Activated naive CD8-positive, alpha-beta T cell (primary cell): ENCODE data around the gene FGF3.

Experiments used
- H3K27ac Mint-ChIP-seq: one replicate; pipeline ENCODE4 v1.8.0; 2021; ENCODE audit warnings: mixed read lengths
- H3K27me3 Mint-ChIP-seq: one replicate; pipeline ENCODE4 v1.8.0; 2021; ENCODE audit warnings: mixed read lengths
- H3K36me3 Mint-ChIP-seq: one replicate; pipeline ENCODE4 v1.8.0; 2021; ENCODE audit warnings: mixed read lengths
- H3K4me1 Mint-ChIP-seq: one replicate; pipeline ENCODE4 v1.8.0; 2021; ENCODE audit warnings: low read depth, mixed read lengths
- H3K4me3 Mint-ChIP-seq: one replicate; pipeline ENCODE4 v1.8.0; 2021; ENCODE audit warnings: mild to moderate bottlenecking, mixed read lengths
- H3K9me3 Mint-ChIP-seq: one replicate; pipeline ENCODE4 v1.8.0; 2021; ENCODE audit warnings: low read depth, mixed read lengths

Gene FGF3

GRCh38 chr11:69821511-69822040 lies 2.4 kb upstream of the FGF3 start:
- Mint-ChIP-seq H3K4me1 (no peaks in the 10 kb centered on the region), H3K36me3 (no peaks in the 10 kb centered on the region), H3K4me3 (no peak overlapping the region), H3K9me3 (no peaks in the 10 kb centered on the region), H3K27ac (no peak overlapping the region), H3K27me3 (peaks cover 8% of the 10 kb centered on the region)

- H3K4me1 Mint-ChIP-seq, result no peaks in the 10 kb centered on the region
- H3K4me3 Mint-ChIP-seq, result no peak overlapping the region
- no peaks in the 10 kb centered on the region for H3K9me3 Mint-ChIP-seq
- no peak overlapping the region for H3K27ac Mint-ChIP-seq
- peaks cover 9% of the 10 kb centered on the region for H3K27me3 Mint-ChIP-seq
- H3K36me3 Mint-ChIP-seq, result no peaks in the 10 kb centered on the region
Measured at GRCh38 chr11:69820441-69820840, 1.2 kb upstream of the FGF3 start.

GRCh38 chr11:69819541-69820070 lies 390 bp upstream of the FGF3 start:
- Mint-ChIP-seq H3K4me3 (no peak overlapping the region), H3K27me3 (peaks cover 9% of the 10 kb centered on the region), H3K27ac (no peak overlapping the region)

GRCh38 chr11:69818231-69818602 lies 999 bp downstream of the FGF3 start:
- H3K27me3 Mint-ChIP-seq, result peaks cover 12% of the 10 kb centered on the region
- H3K9me3 Mint-ChIP-seq, result no peaks in the 10 kb centered on the region
- no peaks in the 10 kb centered on the region for H3K4me1 Mint-ChIP-seq
- no peak overlapping the region for H3K4me3 Mint-ChIP-seq
- H3K36me3 Mint-ChIP-seq, result no peaks in the 10 kb centered on the region
- H3K27ac Mint-ChIP-seq, result no peak overlapping the region

More at GRCh38 chr11:69819541-69820070, 390 bp upstream of the FGF3 start:
- no peaks in the 10 kb centered on the region for H3K36me3 Mint-ChIP-seq
- no peaks in the 10 kb centered on the region for H3K9me3 Mint-ChIP-seq
- no peaks in the 10 kb centered on the region for H3K4me1 Mint-ChIP-seq

- no peaks in the 10 kb centered on the region for H3K4me1 Mint-ChIP-seq
- H3K27ac Mint-ChIP-seq, result no peak overlapping the region
- H3K36me3 Mint-ChIP-seq, result no peaks in the 10 kb centered on the region
- H3K4me3 Mint-ChIP-seq, result no peak overlapping the region
- H3K27me3 Mint-ChIP-seq, result peaks cover 10% of the 10 kb centered on the region
- no peaks in the 10 kb centered on the region for H3K9me3 Mint-ChIP-seq
Measured at GRCh38 chr11:69817265-69818230, 1.7 kb downstream of the FGF3 start.

- Mint-ChIP-seq H3K4me1 (no peaks in the 10 kb centered on the region), H3K4me3 (no peak overlapping the region), H3K36me3 (no peaks in the 10 kb centered on the region), H3K27me3 (peaks cover 10% of the 10 kb centered on the region), H3K27ac (no peak overlapping the region), H3K9me3 (no peaks in the 10 kb centered on the region)
Measured at GRCh38 chr11:69816671-69817070, 2.5 kb downstream of the FGF3 start.

- peaks cover 10% of the 10 kb centered on the region for H3K27me3 Mint-ChIP-seq
Measured at GRCh38 chr11:69815973-69816372, 3.2 kb downstream of the FGF3 start.

GRCh38 chr11:69814902-69815301 lies 4.3 kb downstream of the FGF3 start:
- Mint-ChIP-seq H3K4me3 (no peak overlapping the region), H3K4me1 (no peaks in the 10 kb centered on the region), H3K27me3 (peaks cover 8% of the 10 kb centered on the region), H3K27ac (no peak overlapping the region), H3K36me3 (no peaks in the 10 kb centered on the region), H3K9me3 (no peaks in the 10 kb centered on the region)

More at GRCh38 chr11:69815973-69816372, 3.2 kb downstream of the FGF3 start:
- Mint-ChIP-seq H3K4me3 (no peak overlapping the region), H3K27ac (no peak overlapping the region), H3K4me1 (no peaks in the 10 kb centered on the region), H3K36me3 (no peaks in the 10 kb centered on the region), H3K9me3 (no peaks in the 10 kb centered on the region)

GRCh38 chr11:69814411-69814810 lies 4.8 kb downstream of the FGF3 start:
- Mint-ChIP-seq H3K4me1 (no peaks in the 10 kb centered on the region), H3K27me3 (peaks cover 10% of the 10 kb centered on the region), H3K36me3 (no peaks in the 10 kb centered on the region), H3K9me3 (no peaks in the 10 kb centered on the region), H3K27ac (no peak overlapping the region), H3K4me3 (no peak overlapping the region)

GRCh38 chr11:69813839-69814238 lies 5.4 kb downstream of the FGF3 start:
- Mint-ChIP-seq H3K4me1 (no peaks in the 10 kb centered on the region), H3K9me3 (no peaks in the 10 kb centered on the region), H3K27ac (no peak overlapping the region), H3K27me3 (peaks cover 11% of the 10 kb centered on the region), H3K36me3 (no peaks in the 10 kb centered on the region), H3K4me3 (no peak overlapping the region)

- H3K9me3 Mint-ChIP-seq, result no peaks in the 10 kb centered on the region
- peaks cover 11% of the 10 kb centered on the region for H3K27me3 Mint-ChIP-seq
- no peaks in the 10 kb centered on the region for H3K36me3 Mint-ChIP-seq
- H3K4me1 Mint-ChIP-seq, result no peaks in the 10 kb centered on the region
- no peak overlapping the region for H3K27ac Mint-ChIP-seq
- H3K4me3 Mint-ChIP-seq, result no peak overlapping the region
Measured at GRCh38 chr11:69812946-69813345, 6.3 kb downstream of the FGF3 start.

GRCh38 chr11:69812256-69812655 lies 7.0 kb downstream of the FGF3 start:
- H3K9me3 Mint-ChIP-seq, result no peaks in the 10 kb centered on the region
- H3K4me1 Mint-ChIP-seq, result no peaks in the 10 kb centered on the region
- no peaks in the 10 kb centered on the region for H3K36me3 Mint-ChIP-seq
- H3K4me3 Mint-ChIP-seq, result no peak overlapping the region
- H3K27ac Mint-ChIP-seq, result no peak overlapping the region
- peaks cover 11% of the 10 kb centered on the region for H3K27me3 Mint-ChIP-seq

GRCh38 chr11:69811431-69811830 lies 7.8 kb downstream of the FGF3 start:
- Mint-ChIP-seq H3K4me3 (no peak overlapping the region), H3K27me3 (peaks cover 11% of the 10 kb centered on the region), H3K36me3 (no peaks in the 10 kb centered on the region), H3K27ac (no peak overlapping the region), H3K4me1 (no peaks in the 10 kb centered on the region), H3K9me3 (no peaks in the 10 kb centered on the region)

GRCh38 chr11:69810289-69811118 lies 8.7 kb downstream of the FGF3 start:
- Mint-ChIP-seq H3K9me3 (no peaks in the 10 kb centered on the region), H3K4me3 (no peak overlapping the region), H3K27me3 (peaks cover 9% of the 10 kb centered on the region), H3K36me3 (no peaks in the 10 kb centered on the region), H3K4me1 (no peaks in the 10 kb centered on the region), H3K27ac (no peak overlapping the region)

GRCh38 chr11:69808667-69809086 lies 10.5 kb downstream of the FGF3 start:
- Mint-ChIP-seq H3K27ac (no peak overlapping the region), H3K4me1 (no peaks in the 10 kb centered on the region), H3K36me3 (no peaks in the 10 kb centered on the region), H3K9me3 (no peaks in the 10 kb centered on the region), H3K4me3 (no peak overlapping the region), H3K27me3 (peaks cover 4% of the 10 kb centered on the region)
